ENCODE results near the gene CPAMD8.

DNA sequence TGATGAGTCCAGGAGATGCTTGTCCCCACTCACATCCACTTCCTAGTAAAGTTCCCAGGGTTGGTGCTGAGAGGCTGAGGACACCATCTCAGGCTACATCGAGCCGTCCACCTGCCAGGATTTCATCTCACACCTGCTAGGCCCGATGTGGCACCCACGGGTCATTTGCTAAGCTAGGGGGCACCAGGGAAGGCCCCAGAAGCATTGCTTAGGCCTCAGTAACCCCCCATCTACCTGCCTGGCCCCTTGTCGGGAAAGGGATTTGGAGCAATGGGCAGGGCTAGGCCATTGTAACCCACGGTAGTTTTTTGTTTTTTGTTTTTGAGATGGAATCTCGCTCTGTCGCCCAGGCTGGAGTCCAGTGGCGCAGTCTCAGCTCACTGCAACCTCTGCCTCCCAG is 86.0 kb downstream of the CPAMD8 start:
- TF ChIP-seq, protein P1, sequence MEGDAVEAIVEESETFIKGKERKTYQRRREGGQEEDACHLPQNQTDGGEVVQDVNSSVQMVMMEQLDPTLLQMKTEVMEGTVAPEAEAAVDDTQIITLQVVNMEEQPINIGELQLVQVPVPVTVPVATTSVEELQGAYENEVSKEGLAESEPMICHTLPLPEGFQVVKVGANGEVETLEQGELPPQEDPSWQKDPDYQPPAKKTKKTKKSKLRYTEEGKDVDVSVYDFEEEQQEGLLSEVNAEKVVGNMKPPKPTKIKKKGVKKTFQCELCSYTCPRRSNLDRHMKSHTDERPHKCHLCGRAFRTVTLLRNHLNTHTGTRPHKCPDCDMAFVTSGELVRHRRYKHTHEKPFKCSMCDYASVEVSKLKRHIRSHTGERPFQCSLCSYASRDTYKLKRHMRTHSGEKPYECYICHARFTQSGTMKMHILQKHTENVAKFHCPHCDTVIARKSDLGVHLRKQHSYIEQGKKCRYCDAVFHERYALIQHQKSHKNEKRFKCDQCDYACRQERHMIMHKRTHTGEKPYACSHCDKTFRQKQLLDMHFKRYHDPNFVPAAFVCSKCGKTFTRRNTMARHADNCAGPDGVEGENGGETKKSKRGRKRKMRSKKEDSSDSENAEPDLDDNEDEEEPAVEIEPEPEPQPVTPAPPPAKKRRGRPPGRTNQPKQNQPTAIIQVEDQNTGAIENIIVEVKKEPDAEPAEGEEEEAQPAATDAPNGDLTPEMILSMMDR (IDR thresholded peaks at IDR 0.05), result no peak
- no peak for TF ChIP-seq POLR2A (IDR thresholded peaks at IDR 0.05)
- TF ChIP-seq POLR2AphosphoS5 (IDR thresholded peaks at IDR 0.05), result no peak
